Inflammatory macrophage treated with lipopolysaccharide for 4 hours (primary cell): ENCODE measurements around the gene CBX3.
"Not testable (repeated sequence)": the region's sequence is repeated elsewhere in the genome, so short reads cannot be mapped to it uniquely, and the experiment has no call there.

Experiments used
- DNase-seq: peaks from one replicate; pipeline ENCODE4 v3.0.0-alpha.2; 2020

Gene CBX3

GRCh38 chr7:26188957-26189541 lies 12.5 kb upstream of the CBX3 start:
- DNase-seq = no peak

- no peak for DNase-seq
These were observed 11.8 kb upstream of the CBX3 start for GRCh38 chr7:26189697-26190096.

- no peak for DNase-seq
These were observed 11.1 kb upstream of the CBX3 start for GRCh38 chr7:26190417-26190869.

- no peak for DNase-seq
These were observed 10.1 kb upstream of the CBX3 start for GRCh38 chr7:26191233-26191973.

- no peak for DNase-seq
These were observed 9.5 kb upstream of the CBX3 start for GRCh38 chr7:26191974-26192479.

- peak; percentile 45 for DNase-seq
These were observed 9.0 kb upstream of the CBX3 start for GRCh38 chr7:26192485-26193087.

GRCh38 chr7:26193432-26194207 lies 7.9 kb upstream of the CBX3 start:
- peak; percentile 37 for DNase-seq

- not testable (repeated sequence) for DNase-seq
These were observed 6.8 kb upstream of the CBX3 start for GRCh38 chr7:26194764-26195163.

GRCh38 chr7:26195182-26195581 lies 6.4 kb upstream of the CBX3 start:
- DNase-seq = no peak

- DNase-seq = peak; percentile 37
These were observed 5.5 kb upstream of the CBX3 start for GRCh38 chr7:26195867-26196657.

GRCh38 chr7:26197153-26198115 lies 4.1 kb upstream of the CBX3 start:
- DNase-seq = peak; percentile 92

GRCh38 chr7:26198133-26198780 lies 3.3 kb upstream of the CBX3 start:
- peak; percentile 57 for DNase-seq

GRCh38 chr7:26198781-26199169 lies 2.8 kb upstream of the CBX3 start:
- no peak for DNase-seq

GRCh38 chr7:26199301-26200037 lies 2.1 kb upstream of the CBX3 start:
- peak; percentile 63 for DNase-seq

- peak; percentile 60 for DNase-seq
These were observed 1.5 kb upstream of the CBX3 start for GRCh38 chr7:26200038-26200443.

GRCh38 chr7:26200444-26201246 lies 900 bp upstream of the CBX3 start, which contains the start of gene HNRNPA2B1:
Gene HNRNPA2B1 (minus strand): TSS chr7:26200746. CDS start chr7:26200577, 169 bp downstream.
- peak; percentile 96 for DNase-seq

GRCh38 chr7:26202019-26202990 lies 760 bp downstream of the CBX3 start:
- DNase-seq = peak; percentile 40

GRCh38 chr7:26203016-26203415 lies 1.5 kb downstream of the CBX3 start:
- DNase-seq = no peak
